ENCODE data around the gene AKIRIN2. TPM values are rescaled to one million over a fixed set of nuclear protein-coding genes. Genes with fewer than 3 reads are reported as not detected.

Gene AKIRIN2
- polyA plus RNA-seq (ENCODE audit: insufficient read length in 4 of 4), result 10 to 100 TPM; 62.5 to 68.4 (median 63.6) TPM

- peak; percentile 93 to 97 (median 96) for DNase-seq (ENCODE audit: low read depth in 4 of 4, low spot score in 2 of 4)
Observed at GRCh38 chr6:87701676-87702588, at the start of gene AKIRIN2. Gene AKIRIN2, minus strand, starts transcription at chr6:87702233. Its CDS starts 549 bp downstream, at chr6:87701684.

GRCh38 chr6:87747646-87748045 is 45.6 kb upstream of the AKIRIN2 start:
- DNase-seq (ENCODE audit: low read depth in 4 of 4, low spot score in 2 of 4), result no peak

- no peak for DNase-seq (ENCODE audit: low read depth in 4 of 4, low spot score in 2 of 4)
Observed at GRCh38 chr6:87745966-87746721, 44.1 kb upstream of the AKIRIN2 start.

GRCh38 chr6:87743454-87743853 is 41.4 kb upstream of the AKIRIN2 start:
- no peak for DNase-seq (ENCODE audit: low read depth in 4 of 4, low spot score in 2 of 4)

GRCh38 chr6:87742106-87742505 is 40.1 kb upstream of the AKIRIN2 start:
- no peak for DNase-seq (ENCODE audit: low read depth in 4 of 4, low spot score in 2 of 4)

- DNase-seq (ENCODE audit: low read depth in 4 of 4, low spot score in 2 of 4), result no peak
Observed at GRCh38 chr6:87741001-87741650, 39.1 kb upstream of the AKIRIN2 start.

- DNase-seq (ENCODE audit: low read depth in 4 of 4, low spot score in 2 of 4), result no peak
Observed at GRCh38 chr6:87738744-87739143, 36.7 kb upstream of the AKIRIN2 start.

GRCh38 chr6:87738000-87738399 is 36.0 kb upstream of the AKIRIN2 start:
- no peak for DNase-seq (ENCODE audit: low read depth in 4 of 4, low spot score in 2 of 4)

- DNase-seq (ENCODE audit: low read depth in 4 of 4, low spot score in 2 of 4), result no peak
Observed at GRCh38 chr6:87736809-87737540, 34.9 kb upstream of the AKIRIN2 start.

GRCh38 chr6:87731818-87732661 is 30.0 kb upstream of the AKIRIN2 start:
- DNase-seq (ENCODE audit: low read depth in 4 of 4, low spot score in 2 of 4), result no peak

- DNase-seq (ENCODE audit: low read depth in 4 of 4, low spot score in 2 of 4), result no peak
Observed at GRCh38 chr6:87731080-87731479, 29.0 kb upstream of the AKIRIN2 start.

- DNase-seq (ENCODE audit: low read depth in 4 of 4, low spot score in 2 of 4), result no peak
Observed at GRCh38 chr6:87729965-87730719, 28.1 kb upstream of the AKIRIN2 start.

- no peak for DNase-seq (ENCODE audit: low read depth in 4 of 4, low spot score in 2 of 4)
Observed at GRCh38 chr6:87728706-87729105, 26.7 kb upstream of the AKIRIN2 start.

GRCh38 chr6:87724983-87725811 is 23.2 kb upstream of the AKIRIN2 start:
- DNase-seq (ENCODE audit: low read depth in 4 of 4, low spot score in 2 of 4), result no peak

GRCh38 chr6:87723170-87724078 is 21.4 kb upstream of the AKIRIN2 start:
- DNase-seq (ENCODE audit: low read depth in 4 of 4, low spot score in 2 of 4), result no peak

- no peak for DNase-seq (ENCODE audit: low read depth in 4 of 4, low spot score in 2 of 4)
Observed at GRCh38 chr6:87722540-87723169, 20.6 kb upstream of the AKIRIN2 start.

All from left renal cortex interstitium (tissue), 4 donors.